NCI-H526 (cell line): Measurements from ENCODE around the gene XPA.
A peak's percentile ranks its signal among the peaks of the same experiment; 100 is the strongest.
"Not testable (repeated sequence)": the region's sequence is repeated elsewhere in the genome, so short reads cannot be mapped to it uniquely, and the experiment has no call there.

Experiments used
- DNase-seq, 2 experiments: peaks; one replicate each; lab custom pipeline; 2025; lab: John Stamatoyannopoulos, UW

XPA gene

DNA sequence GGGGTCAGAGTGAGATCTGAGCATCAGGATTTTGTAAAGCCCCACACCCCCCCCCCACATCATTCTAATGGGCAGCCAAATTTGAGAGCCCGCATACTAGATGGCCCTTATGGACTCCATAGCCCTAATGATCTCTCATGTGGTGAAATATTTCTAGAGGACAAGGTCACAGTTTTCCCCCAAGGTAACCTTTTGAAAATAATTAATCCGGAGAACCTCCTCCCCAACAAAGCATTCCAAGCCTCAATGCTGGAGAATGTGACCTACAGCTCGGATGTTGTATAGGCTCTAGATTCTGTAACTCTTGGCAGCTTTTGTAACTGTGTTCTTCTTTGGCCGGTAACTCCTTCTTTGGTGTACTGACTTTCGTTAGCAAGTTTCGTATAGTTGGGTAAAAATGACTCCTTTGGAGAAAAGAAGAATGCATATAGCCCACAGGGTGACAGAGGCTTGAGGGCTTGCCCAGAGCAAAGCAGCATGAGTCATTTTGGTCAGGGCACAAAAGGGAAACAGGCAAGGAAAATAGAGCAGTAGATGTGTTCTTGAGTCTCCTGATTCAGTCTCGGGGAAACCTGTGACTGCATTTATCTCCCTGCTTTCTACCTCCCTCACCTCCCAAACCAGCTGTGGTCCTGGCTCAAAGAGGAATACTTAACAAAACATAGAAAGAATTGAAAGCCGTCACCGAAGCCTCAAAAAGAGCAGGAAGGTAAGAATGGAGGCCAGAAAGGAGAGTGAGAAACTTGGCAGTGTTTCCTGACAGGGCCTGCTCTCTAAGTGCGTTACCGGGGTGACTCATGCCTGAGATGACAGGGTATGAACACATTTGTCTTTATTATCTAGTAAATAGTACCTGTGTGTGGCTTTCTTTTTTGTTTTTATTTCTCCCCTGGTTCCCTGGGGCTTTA lies 6.6 kb upstream of the XPA start:
- DNase-seq = no peak

DNA sequence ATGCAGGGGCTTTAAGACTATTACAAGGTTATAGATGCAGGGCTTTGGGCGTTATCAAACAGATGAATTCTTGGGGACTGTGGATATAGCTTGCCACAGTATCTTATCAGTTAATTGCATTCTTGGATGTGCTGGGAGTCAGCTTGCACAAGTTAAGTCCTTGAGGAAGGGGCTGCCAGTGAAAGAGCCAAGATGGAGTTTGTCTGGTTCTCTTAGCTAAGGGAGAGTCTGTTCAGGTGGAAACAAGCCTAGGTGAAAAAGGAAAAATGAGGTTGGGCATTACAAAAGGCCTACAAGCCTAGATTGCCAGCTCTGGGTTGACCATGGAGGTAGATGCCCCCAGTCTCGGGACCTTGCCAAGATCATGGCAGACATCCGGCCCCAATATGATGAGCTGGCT lies 2.7 kb upstream of the XPA start:
- DNase-seq = not testable (repeated sequence)

DNA sequence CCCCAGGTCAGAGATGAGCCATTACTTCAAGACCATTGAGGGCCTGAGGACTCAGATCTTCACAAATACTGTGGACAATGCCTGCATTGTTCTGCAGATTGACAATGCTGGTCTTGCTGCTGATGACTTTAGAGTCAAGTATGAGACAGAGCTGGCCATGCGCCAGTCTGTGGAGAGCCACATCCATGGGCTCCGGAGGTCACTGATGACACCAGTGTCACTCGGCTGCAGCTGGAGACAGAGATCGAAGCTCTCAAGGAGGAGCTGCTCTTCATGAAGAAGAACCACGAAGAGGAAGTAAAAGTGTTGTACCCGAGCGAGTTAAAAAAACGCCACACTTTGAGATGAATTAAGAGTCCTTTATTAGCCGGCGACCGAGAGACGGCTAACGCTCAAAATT lies 2.1 kb upstream of the XPA start:
- DNase-seq = not testable (repeated sequence)

DNA sequence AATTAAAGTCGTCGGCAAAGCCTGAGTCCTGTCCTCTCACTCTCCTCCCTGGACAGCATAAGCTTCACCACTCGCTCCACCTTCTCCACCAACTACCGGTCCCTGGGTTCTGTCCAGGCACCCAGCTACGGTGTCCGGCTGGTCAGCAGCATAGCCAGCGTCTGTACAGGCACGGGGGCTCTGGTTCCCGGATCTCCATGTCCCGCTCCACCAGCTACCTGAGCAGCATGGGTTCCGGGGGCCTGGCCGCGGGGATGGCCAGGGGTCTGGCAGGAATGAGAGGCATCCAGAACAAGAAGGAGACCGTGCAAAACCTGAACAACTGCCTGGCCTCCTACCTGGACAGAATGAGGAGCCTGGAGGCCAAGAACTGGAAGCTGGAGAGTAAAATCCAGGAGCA lies 1.7 kb upstream of the XPA start:
- DNase-seq = no peak

DNA sequence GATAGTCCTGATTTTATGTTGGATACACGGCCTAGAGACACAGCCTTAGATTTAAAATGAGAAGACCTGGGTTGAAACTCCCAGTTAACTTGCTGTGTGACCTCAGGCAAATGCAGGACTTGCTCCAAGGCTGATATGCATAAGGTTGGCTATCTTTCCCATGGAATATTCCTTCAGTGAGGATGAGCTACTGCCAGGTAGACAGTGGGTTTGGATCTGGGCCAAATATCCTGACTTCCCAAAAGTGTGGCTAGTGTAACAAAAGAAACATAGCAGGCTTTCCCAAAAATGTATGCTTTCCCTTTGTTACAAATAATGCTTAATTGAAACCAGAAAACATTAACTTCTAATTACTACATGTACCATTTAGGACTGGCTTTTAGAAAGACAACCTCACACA lies 697 bp upstream of the XPA start:
- DNase-seq = no peak

DNA sequence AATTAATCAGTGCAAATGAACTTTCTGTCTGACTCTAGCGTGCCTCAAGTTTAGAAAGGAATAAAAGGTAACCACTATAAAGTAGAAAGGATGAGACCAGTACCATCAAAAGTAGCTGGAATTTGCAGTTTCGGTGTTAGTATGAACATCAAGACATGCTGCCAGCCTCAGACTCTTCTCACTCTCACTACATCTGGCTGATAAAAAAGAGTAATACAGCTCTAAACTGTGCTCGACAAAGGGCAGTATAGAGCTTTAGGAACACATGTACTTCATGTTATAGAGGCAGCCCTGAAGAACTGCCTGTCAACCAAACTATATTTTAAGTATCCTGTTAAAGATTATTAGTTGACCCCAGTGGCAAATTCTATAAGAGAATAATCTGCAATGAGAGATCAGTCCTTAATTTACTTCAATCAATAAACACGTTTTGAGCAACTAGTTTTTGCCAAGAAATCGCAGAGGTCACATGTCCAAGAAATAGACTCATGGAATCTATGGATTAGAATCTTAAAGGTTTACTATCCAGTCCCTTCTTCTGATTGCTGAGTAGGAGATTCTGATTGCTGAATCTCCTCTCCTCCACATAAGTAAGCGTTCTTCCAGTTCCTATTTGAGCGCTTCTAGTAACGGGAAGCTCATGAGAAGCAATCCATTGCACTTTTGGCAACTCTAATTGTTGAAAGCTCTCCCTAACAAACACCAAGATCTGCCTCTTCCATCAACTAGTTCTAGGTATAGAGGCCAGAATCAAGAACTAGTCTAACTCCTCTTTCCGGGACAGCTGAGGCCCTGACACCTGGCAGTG lies 941 bp downstream of the XPA start:
- no peak for DNase-seq

DNA sequence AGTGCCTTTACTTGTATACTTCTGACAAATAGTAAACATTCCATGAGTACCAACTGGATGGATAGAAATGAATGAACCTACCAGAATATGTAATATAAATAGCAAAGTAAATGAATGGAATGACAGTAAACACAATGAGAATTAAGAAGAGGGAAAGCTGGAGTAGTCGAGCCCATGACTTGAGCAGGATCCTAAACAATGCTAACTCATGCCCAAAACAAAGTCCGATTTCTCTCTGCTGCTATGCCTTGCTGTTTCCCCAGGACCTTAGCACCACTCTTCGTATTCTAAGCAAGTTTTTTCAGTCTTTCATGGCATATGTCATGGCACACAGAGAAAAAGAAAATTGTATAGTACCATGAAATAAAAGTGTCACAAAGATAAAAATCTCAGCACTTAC lies 1.8 kb downstream of the XPA start:
- DNase-seq = no peak

DNA sequence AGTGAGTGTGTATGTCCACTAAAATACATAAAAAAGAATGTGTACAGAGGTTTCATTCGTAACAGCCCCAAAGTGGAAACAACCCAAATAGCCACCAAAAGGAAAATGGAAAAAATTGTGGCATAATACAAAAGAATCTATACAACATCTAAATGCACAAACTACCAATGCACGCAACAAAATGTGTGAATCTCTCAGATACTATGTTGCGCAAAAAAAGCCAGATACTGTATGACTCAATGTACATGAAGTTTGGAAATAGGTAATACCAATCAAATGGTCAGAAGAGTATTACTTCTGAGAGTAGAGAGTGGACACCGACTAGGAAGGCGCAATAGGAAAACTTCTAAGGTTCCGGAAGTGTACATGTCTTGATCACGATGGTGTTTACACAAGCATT lies 2.4 kb downstream of the XPA start:
- no peak for DNase-seq

DNA sequence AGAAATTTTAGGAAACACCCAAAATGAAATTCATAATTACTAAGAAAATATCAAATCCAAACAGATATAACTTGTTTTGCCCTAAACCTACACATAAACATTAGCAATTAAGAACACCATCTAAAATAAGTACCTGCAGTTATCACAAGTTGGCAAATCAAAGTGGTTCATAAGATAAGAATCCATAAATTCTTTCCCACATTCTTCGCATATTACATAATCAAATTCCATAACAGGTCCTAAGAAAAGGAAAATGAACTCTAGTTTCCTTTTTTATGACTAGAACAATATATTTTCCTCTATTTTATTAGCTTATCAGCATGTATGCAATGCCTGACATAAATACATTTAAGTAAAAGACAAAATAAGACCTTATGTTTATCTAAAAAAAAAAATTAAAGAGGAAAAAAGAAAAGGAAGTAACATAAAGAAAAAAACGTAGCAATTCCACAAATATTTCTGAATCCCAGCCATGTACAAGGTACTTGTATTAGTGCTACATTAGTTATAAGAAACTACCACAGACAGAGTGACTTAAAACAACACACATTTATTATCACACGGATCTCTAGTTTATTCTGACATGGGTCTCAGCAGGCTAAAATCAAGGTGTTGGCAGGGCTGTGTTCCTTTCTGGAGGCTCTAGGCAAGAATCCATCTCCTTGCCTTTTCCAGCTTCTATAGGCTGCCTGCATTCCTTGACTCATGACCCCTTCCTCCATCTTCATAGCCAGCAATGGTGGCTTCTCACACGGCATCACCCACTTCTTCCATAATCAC lies 7.5 kb downstream of the XPA start:
- no peak for DNase-seq

DNA sequence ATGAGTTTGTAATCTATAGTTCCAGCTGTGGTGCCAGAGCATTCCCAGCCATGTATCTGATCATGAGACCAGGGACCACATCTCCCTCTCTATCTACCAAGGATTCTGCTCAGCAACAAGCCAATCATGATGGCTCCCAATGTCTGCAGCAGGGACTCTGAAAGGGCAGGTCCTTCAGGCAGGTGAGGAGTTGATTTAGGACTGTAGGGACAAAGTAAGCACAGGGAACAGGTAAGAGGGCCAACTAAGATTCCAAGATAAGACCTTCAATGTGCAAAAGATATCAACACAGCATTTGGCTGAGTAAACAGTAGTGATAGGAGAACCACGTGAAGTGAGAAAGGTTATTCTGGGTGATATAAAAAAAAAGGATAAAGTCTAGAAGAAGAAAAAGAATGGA lies 8.5 kb downstream of the XPA start:
- DNase-seq = peak; percentile 18 to 23

DNA sequence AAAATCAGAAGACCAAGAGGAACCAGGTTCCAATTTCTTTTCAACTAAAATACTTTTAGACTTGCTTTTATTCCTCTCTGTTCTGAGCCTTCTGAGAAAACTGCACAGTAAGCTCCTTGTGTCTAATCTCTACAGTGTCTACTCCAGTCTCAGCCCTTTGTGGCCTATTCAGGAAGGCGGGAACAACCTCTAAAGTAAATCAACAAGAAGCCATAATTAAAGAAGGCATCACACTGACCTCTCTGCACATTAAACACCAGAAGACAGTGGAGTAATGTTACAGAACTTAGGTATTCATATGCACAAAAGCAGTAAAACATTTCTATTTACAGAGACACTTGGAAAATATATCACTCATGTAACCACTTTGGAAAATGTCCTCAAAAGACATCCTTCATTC lies 14.9 kb downstream of the XPA start:
- DNase-seq = no peak

DNA sequence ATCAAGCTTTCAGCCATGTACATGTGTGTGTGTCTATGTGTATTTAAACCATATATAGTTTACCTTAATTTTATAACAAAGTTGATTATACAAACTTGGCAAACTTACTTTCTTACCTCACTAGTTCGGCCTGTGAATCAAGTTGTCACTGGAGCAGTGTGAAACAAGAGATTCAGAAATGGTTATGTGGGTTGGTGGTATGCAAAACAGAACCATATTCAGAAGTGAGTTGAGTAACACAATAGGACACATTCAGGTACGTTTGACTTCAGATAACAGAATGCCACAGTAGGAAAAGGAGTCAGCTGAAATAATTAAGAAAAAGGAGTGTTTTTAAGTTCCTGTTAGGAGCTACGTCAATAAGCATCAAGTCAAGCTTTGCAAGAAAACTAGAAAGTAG lies 21.5 kb downstream of the XPA start:
- DNase-seq = peak in 1 of 2 experiments; percentile 48

DNA sequence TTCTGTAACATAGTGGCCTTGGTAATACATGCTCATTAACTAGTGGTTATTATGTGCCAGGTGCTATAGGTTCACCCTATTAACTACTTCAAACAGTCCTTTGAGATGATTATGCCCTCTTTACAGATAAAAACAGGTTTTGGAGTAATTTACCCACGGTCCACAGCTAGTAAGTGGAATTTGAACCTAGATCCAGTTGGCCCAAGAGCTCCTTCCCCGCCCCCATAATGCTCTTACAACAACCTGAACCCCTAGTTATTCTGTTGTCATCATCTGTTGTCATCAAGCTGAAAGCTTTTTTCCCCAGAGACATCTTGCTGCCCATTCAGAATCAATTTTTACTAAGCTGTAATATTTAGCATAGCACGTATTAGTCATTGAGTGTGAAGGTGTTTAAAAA lies 23.2 kb downstream of the XPA start:
- no peak for DNase-seq

DNA sequence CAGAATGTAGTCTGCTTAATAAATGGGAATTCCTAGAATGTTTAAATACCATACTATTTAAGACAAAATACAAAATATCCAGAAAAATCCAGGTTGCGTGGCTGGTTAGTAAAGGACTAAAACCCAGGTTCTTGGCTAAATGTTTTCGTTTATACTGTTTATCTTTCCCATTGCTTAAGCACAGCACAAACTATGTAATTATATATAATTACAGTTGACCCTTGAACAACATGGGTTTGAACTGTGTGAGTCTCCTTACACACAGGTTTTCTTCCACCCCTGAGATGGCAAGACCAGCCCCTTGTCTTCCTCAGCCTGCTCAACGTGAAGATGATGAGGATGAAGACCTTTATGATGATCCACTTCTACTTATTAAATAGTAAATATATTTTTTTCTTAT lies 24.7 kb downstream of the XPA start:
- DNase-seq = no peak

DNA sequence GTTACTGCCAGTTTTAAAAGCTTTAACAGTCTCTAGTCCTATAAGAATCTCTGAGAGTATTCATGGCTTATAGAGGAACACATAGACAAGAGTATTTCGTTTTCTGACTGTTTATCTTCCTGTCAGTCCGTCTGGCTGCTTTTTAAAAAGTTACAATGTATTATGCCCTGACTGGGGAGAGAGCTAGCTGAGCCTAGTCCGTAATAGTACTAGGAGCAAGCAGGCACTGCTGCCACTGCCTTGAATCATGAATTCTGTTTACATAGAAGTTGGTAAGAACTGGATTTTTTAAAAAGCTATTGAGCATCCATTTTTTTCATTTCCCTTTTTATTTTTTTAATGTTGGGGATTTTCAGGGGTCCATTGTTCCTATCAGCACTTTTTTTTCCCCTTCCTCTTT lies 26.6 kb downstream of the XPA start:
- no peak for DNase-seq

DNA sequence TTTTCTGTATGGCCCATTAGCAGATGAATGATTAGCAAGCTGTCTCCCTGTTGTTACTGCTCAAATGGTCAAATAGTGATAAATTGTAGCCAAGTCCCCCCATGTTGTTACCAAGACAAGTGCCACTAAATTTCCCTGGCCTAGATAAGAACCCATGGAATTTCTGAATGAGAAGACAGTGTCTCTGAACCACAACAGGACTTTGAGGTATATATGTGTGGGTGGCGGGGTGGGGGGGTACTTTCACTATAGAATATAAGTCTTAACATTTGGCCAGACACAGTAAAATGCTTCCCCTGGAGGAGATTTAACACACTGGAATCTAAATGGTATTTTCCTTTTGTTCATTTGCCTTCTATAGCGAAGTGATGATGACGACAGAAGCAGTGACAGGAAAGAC lies 28.7 kb downstream of the XPA start:
- no peak for DNase-seq

DNA sequence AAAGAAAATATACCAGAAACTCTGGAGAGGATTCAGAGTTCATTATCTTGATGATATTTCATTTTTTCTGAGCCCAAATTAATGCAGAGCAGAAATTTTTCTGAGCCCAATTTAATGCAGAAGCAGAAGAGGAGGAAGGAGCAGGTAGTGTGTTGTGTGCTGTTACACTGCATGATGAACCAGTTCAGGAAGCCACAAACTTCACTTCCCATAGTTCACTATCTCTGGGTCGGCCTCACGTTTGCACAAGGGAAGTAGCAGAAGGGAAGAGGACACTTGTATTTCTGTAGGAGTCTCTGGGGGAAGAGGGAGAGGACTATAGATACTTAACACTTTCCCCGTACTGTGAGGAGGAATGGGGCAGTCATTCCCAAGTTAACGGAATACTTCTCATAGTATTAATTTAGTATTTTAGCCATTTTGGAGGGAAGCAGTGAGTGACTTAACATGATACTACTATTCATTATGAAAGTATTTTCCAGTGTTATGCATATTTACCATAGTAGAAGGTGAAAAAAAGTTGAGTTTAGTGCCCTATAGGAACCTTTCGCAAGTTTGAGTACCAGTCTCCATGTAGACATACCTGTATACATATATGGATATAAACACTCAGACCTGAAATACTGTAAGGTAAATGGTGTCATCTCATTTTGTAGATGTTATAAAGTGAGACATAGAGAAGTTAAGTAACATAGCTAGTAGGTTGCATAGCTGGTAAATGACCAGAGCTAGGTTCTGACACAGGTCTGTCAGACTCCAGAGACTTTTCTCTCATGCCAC lies 30.0 kb downstream of the XPA start:
- no peak for DNase-seq

DNA sequence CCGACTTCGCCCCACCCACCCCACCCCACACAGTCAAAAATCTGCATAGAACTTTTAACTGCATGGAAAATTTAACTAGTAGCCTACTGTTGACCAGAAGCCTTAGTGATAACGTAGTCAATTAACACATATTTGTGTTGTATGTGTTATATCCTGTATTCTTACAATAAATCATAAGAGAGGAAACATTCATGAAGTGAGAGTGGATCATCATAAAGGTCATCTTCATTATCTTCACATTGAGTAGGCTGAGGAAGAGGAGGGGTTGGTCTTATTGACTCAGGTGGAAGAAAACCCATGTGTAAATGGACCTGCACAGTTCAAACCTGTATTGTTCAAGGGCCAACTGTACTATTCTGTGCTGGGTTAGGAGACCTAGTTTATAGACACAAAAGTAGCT lies 31.4 kb downstream of the XPA start:
- DNase-seq = no peak

DNA sequence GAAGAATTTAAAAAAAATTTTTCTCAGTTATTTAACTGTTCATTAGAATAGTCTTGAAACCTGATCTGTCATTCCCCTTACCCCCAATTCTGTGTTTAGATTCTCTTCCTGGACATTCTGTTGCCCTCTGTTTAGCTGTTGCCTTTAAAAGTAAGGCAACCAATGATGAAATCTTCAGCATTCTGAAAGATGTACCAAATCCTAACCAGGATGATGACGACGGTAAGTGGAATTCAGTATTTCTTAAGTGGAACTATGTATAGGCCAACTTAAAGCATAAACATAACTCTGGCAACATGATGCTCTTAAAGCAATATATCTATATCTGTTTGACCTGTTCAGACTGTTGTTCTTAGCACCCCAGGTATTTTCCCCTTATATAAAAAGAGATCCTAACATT lies 36.3 kb downstream of the XPA start:
- no peak for DNase-seq

DNA sequence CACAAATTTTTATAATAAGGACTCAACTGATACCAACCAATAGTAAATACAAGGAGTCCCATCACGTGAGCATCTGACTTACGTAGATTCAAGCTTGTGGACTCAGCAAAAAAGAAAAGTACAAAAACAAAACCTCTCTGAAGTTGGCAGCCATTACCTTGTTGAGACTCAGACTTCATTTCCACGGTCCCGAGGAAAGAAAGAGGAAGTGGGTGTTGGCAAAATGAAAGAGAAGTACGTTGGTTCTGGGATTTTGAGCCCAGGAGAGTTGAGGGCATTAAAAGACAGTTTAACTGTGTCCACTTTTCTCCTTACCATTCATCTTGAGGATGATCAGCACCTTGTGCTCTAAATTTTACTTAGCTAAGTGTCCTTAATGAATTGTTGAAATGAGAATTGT lies 36.8 kb downstream of the XPA start:
- DNase-seq = no peak

DNA sequence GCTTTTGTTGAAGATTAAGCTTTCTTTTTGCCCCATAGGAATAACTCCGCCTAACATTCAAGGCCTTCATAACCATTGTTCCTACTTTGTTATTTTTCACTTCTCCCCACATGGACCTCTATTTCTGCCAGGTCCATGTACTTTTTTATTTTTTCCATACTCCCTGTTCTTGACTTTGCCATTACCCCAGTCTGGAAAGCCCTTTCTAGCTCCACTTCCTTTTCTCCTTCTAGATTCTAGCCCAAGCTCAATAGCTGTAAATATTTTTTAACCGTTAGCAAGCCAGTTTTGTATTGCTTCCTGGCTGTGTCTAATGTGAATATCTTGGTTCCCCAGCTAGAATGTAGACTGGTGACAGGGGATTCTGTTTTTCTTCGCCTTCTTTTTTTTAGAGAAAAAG lies 37.4 kb downstream of the XPA start:
- no peak for DNase-seq

DNA sequence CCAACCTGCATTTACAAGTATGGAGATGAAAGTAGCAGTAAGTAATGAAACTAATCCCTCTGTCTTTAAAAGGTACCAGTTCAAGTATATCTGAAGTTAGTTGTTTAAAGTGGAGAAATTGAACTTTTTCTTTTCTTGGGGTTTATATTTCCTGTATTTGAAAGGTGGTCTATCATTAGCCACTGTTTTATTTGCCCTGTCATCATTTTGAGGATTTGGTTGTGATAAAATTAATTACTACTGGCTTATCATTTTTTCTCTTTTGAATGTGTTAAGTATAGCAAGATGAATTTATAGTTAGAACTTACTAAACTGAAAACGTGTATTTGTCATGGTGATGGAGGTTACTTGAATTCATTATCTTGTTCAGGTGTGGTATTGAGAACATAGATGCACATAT lies 38.4 kb downstream of the XPA start:
- DNase-seq = no peak
